ENCODE measurements around the gene TBXA2R.
"Not testable (repeated sequence)": the region's sequence is repeated elsewhere in the genome, so short reads cannot be mapped to it uniquely, and the experiment has no call there.

Gene TBXA2R

DNA sequence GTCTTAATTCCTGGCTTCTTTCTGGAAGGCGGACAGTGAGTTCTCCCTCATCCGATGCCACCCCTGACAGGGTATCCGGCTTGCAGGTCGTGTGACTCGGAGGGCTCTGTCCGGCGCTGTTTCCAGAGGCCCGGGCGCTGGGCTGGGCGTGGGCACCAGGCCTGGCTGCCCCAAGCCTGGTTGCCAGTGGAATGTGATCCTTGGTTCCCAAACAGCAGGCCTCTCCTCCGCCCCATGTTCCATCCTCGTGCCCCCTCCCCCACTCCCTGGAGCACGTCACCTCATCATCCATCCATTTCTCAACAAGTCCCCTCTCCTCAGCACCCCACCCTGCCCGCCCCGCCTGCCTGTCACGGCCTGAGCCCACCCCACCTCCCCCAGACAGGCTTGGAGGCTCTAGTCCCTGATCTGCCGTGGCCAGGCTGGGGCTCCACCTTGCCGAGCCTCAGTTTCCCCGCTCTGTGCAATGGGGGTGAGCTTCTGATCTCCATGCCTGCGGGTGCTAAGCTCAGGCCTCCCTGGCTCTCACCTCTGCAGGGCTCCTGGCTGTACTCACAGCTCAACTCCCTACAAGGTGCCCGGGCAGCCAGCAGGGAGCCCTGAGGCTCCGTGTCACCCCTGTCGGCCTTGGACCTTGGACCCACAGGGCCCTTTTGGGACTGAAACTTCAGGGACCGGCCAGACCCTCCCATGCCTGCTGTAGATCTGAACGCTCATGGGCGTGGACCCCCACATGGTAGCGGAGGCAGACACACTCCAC, 2.3 kb downstream of the TBXA2R start:
- DNase-seq, result no peak

DNA sequence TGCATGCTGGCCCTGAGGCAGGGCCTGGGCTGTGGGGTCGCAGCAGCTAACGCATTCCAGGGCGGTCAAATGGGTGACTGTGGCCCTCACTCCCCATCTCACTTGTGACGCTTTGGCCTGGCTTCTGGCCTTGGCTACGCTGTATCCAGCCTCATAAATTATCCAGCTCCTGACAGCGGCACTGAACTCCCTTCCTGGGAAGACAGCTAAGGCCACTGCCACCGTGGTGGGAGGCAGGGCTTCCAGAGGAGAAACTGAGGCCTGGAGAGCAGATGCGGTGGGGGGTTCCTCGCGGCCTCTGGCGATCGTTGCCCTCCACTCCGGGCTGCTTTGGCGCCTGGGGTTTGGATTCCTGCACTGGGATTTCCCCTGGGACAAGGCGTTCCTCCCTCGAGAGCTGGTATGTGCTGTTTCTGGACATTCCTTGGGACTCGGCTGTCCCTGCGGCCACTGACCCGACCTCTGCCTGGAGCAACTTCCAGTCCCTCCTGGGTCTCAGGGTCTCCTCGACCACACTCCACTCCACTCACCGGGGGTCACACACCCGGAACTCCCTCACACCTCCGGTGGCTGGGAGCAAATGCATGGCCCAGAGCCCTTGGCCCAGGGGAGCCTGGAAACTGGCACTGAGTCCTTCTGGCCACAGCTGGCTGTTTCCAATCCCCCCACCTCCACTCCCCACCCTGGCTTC, 3.4 kb downstream of the TBXA2R start:
- DNase-seq, result no peak

DNA sequence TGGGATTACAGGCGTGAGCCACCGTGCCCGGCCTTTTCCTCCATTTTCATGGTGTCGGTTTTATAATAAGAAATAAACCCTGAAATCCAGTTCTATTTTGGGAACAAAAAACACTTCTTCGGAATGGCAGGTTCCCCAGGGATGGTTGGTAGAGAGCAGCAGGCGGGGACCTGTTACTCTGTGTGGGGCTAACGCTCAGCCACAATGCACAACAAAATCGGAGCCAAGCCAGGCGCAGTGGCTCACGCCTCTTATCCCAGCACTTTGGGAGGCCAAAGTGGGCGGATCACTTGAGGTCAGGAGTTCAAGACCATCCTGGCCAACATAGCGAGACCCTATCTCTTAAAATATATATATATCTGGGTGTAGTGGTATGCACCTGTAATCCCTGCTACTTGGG, 5.7 kb downstream of the TBXA2R start:
- DNase-seq, result no peak

GRCh38 chr19:3599776-3600187, 6.9 kb downstream of the TBXA2R start:
- DNase-seq, result no peak

DNA sequence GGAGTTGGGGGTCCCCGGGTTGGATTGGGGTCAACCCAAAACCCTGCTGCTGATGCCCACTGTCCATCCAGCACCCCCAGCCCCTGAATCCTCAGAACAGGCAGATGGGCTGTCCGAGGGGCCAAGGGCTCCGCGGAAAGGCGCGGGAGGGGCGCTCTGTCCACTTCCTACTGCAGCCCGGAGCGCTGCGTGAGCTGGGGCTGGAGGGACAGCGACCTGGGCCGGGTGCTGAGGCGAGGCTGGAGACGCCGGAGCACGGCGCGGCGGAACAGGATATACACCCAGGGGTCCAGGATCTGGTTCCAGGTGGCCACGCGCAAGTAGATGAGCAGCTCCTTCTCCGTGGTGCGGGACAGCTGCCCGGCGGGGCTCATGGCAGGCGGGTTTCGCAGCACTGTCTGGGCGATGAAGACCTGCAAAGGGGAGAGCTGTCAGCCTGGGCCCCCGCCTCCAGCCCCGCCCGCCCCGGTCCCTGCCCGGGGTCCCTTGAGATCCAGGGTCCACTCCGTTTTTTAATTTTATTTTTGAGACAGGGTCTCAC, 11.1 kb downstream of the TBXA2R start:
- DNase-seq, result no peak

GRCh38 chr19:3593156-3593555, 13.5 kb downstream of the TBXA2R start:
- DNase-seq, result no peak

- DNase-seq, result no peak
Observed at GRCh38 chr19:3591876-3592613, 14.6 kb downstream of the TBXA2R start.

DNA sequence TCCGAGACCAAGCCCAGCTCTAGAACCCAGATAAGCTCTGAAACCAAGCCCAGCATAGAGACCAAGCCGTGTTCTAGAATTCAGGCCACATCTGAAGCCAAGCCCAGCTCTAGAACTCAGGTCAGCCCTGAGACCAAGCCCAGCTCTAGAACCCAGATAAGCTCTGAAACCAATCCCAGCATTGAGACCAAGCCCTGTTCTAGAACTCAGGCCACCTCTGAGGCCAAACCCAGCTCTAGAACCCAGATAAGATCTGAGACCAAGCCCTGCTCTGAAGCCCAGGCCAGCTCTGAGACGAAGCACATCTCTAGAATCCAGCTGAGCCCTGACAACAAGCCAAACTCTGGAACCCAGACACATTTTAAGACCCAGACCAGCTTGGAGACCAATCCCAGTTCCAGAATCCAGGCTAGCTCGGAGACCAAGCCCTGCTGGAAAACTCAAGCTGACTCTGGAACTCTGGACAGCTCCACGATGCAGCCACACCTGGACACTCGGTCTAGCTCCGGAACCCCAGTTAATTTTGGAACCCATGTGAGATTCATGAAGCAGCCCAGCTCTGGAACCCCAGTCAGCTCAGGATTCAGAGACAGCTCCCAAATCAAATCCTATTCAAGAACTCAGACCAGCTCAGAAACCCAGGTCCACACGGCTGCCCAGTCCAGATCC, 15.6 kb downstream of the TBXA2R start:
- DNase-seq, result no peak

- no peak for DNase-seq
Observed at GRCh38 chr19:3589949-3590348, 16.7 kb downstream of the TBXA2R start.

DNA sequence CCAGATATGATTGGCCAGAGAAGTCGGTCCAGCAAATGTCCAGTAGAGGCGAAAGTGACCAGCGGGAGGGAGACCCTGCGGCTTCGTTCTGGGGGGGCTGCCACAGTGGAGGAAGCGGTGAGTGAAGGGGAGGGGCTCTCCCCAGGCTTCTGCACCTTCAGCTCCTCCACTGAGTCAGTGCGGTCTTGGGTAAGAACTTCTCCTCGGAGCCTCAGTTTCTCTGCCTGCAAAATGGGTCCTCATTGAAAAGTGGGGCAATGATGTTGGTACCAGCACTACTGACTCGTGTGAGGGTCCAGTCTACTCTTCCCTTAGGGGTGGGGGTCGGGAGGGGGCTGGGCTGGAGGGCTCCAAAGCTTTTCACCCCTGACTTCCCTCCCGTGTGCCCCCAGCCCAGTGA, 17.2 kb downstream of the TBXA2R start:
- DNase-seq, result no peak

GRCh38 chr19:3586707-3587346, 19.8 kb downstream of the TBXA2R start:
- DNase-seq, result no peak

DNA sequence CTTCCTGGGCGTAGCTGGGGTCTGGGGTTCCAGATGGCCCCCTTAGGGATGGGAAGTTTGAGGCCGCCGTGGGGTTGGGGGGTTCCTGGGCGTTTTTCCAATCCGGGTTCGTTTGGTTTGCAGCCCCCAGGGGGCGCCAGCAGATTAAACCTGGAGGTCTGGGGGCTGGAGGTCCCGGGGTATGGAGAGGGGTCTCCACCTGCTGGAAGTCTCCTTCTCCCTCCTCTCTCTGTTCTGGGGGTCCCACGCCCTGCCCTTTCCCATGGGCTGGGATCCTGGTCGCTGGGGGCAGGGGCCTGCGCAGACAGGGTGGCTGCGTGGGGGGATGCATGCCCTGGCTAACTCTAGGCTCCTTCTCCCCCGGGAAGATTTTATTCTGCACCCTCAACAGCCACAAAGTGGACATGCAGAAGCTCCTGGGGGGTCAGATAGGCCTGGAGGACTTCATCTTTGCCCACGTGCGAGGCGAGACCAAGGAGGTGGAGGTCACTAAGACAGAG, 20.5 kb downstream of the TBXA2R start:
- DNase-seq, result no peak

DNA sequence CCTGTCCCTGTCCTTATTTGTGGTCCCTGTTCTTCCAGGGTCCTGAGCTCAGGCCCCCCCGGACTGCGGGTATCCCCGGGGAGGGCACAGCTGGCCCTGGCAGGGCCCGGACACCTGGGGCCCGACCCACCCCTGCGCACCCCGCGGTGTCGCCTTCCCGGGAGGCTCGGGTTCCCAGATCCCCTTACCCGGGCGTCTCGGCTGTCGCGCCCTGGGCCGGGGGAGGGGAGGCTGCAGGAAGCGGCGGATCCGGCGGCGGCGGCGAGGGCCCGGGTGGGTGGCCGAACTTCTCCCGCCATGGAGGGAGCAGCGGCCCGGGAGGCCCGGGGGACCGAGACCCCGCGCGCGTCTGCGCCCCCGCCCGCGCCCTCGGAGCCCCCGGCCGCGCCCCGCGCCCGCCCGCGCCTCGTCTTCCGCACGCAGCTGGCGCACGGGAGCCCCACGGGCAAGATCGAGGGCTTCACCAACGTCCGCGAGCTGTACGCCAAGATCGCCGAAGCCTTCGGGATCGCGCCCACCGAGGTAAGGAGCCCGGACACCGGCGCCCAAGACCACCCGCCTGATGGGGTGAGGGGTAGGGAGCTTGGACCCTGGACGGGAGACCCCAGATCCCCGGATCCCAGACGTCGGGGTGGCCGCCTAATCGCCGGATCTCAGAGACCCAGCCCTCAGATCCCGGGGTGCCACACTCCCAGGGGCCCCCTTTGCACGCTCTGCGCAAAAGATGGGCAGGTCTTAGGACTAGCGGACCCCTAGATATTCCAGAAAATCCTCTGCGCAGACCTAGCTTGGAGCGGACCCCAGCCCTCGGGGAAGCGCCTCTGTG, 21.2 kb downstream of the TBXA2R start, which contains the start of gene GIPC3:
TSS of gene GIPC3 (plus strand) at position 178 of the 826 bp plus-strand sequence. CDS start at position 298, 120 bp downstream.
- no peak for DNase-seq

DNA sequence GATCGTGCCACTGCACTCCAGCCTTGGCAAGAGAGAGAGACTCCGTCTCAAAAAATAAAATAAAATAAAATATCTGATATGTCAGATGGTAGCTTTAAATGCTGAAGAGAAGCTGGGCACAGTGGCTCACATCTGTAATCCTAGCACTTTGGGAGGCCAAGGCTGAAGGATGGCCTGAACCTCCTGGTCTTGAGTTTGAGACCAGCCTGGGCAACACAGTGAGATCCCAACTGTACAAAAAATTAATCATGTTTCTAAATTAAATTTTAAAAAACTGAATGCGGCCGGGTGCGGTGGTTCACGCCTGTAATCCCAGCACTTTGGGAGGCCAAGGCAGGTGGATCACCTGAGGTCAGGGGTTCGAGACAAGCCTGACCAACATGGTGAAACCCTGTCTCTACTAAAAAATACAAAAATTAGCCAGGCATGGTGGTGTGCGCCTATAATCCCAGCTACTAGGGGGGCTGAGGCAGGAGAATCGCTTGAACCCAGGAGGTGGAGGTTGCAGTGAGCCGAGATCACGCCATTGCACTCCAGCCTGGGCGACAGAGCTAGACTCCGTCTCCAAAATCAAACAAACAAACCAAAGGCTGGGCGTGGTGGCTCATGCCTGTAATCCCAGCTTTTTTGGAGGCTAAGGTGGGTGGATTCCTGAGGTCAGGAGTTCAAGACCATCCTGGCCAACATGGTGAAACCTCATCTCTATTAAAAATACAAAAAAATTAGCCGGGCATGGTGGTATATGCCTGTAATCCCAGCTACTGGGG, 22.5 kb downstream of the TBXA2R start:
- not testable (repeated sequence) for DNase-seq

GRCh38 chr19:3581792-3582191, 24.9 kb downstream of the TBXA2R start:
- DNase-seq, result not testable (repeated sequence)

- no peak for DNase-seq
Observed at GRCh38 chr19:3580156-3580934, 26.3 kb downstream of the TBXA2R start.

- DNase-seq, result no peak
Observed at GRCh38 chr19:3578390-3578789, 28.3 kb downstream of the TBXA2R start.

GRCh38 chr19:3577723-3578344, 28.8 kb downstream of the TBXA2R start:
- no peak for DNase-seq

All from NCI-H510A treated with DMSO at 0.1 percent for 48 hours (cell line).